Progenitor cell of endocrine pancreas (in vitro differentiated cells): Measurements from ENCODE around the gene TRIM17. TPM values are rescaled to one million over a fixed set of nuclear protein-coding genes. Genes with fewer than 3 reads are reported as not detected.

Source experiments
- DNase-seq: peaks from one replicate; pipeline ENCODE4 v3.0.0; 2021; ENCODE audit warnings: low spot score; ENCODE audit not compliant: unreplicated experiment
- H3K27ac Mint-ChIP-seq: 2 replicates; pipeline ENCODE4 v1.8.0; 2021; ENCODE audit warnings: mild to moderate bottlenecking, moderate library complexity, mixed read lengths
- H3K27me3 Mint-ChIP-seq: 2 replicates; pipeline ENCODE4 v1.8.0; 2021; ENCODE audit warnings: mixed read lengths
- H3K36me3 Mint-ChIP-seq: 2 replicates; pipeline ENCODE4 v1.8.0; 2022; ENCODE audit warnings: mixed read lengths; ENCODE audit not compliant: insufficient read depth
- H3K4me1 Mint-ChIP-seq: 2 replicates; pipeline ENCODE4 v1.8.0; 2021; ENCODE audit warnings: low read depth, mixed read lengths
- H3K4me3 Mint-ChIP-seq: 2 replicates; pipeline ENCODE4 v1.8.0; 2021; ENCODE audit warnings: low read depth, mild to moderate bottlenecking, moderate library complexity, mixed read lengths
- H3K9me3 Mint-ChIP-seq: 2 replicates; pipeline ENCODE4 v1.8.0; 2021; ENCODE audit warnings: low read depth, mixed read lengths
- total RNA-seq: library from RNA; stranded (reverse); gene quantifications from 2 replicates; pipeline ENCODE4 v1.2.1, GENCODE V29; 2021
- TF ChIP-seq, protein P1 (sequence below): fragments of 200-600 bp; sonication (generic); IDR thresholded peaks from one replicate; pipeline ENCODE4 v1.5.0; 2021; ENCODE audit warnings: antibody characterized with exemption, mild to moderate bottlenecking; ENCODE audit not compliant: unreplicated experiment

TRIM17 gene
- total RNA-seq, 1 donor from 2014 or later, result 20.8 TPM

DNA sequence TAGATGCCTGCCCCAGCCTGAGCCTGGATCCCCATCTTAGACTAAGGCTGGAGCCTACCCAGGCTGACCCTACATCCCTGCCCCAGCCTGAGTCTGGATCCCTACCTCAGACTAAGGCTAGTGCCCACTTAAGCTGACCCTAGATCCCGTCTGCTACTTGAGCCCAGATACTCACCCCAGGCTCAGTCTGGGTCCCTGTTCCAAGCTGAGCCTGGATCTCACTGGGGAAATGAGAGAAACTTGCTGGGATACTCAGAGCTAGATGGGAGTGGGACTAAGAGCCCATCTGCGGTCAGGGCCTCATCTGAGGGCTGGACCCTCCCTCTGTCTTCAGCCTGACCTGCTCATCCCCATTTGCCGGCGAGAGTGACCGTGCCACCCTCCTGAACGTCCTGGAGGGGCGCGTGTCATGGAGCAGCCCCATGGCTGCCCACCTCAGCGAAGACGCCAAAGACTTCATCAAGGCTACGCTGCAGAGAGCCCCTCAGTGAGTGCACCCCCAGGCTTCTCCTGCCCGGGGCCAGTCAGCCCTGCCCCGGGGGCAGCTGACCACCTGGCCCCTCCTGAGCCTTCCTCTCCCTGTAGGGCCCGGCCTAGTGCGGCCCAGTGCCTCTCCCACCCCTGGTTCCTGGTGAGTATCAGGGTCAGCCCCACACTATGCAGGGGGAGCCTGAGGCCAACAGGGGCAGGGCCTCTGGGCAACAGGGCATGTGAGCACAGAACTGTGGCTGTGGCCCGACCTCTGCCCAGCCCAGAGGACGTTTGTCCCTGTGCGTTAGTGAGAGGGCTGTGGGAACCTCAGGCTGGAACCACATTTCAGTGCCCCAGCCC is 46.8 kb downstream of the TRIM17 start:
- Mint-ChIP-seq H3K27ac (no peak overlapping the region), H3K36me3 (no peaks in the 10 kb centered on the region), H3K4me3 (no peak overlapping the region), H3K27me3 (no peaks in the 10 kb centered on the region), H3K4me1 (peaks cover 11% of the 10 kb centered on the region), H3K9me3 (no peaks in the 10 kb centered on the region)
- DNase-seq, result no peak
- TF ChIP-seq, protein P1, sequence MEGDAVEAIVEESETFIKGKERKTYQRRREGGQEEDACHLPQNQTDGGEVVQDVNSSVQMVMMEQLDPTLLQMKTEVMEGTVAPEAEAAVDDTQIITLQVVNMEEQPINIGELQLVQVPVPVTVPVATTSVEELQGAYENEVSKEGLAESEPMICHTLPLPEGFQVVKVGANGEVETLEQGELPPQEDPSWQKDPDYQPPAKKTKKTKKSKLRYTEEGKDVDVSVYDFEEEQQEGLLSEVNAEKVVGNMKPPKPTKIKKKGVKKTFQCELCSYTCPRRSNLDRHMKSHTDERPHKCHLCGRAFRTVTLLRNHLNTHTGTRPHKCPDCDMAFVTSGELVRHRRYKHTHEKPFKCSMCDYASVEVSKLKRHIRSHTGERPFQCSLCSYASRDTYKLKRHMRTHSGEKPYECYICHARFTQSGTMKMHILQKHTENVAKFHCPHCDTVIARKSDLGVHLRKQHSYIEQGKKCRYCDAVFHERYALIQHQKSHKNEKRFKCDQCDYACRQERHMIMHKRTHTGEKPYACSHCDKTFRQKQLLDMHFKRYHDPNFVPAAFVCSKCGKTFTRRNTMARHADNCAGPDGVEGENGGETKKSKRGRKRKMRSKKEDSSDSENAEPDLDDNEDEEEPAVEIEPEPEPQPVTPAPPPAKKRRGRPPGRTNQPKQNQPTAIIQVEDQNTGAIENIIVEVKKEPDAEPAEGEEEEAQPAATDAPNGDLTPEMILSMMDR, result no peak

DNA sequence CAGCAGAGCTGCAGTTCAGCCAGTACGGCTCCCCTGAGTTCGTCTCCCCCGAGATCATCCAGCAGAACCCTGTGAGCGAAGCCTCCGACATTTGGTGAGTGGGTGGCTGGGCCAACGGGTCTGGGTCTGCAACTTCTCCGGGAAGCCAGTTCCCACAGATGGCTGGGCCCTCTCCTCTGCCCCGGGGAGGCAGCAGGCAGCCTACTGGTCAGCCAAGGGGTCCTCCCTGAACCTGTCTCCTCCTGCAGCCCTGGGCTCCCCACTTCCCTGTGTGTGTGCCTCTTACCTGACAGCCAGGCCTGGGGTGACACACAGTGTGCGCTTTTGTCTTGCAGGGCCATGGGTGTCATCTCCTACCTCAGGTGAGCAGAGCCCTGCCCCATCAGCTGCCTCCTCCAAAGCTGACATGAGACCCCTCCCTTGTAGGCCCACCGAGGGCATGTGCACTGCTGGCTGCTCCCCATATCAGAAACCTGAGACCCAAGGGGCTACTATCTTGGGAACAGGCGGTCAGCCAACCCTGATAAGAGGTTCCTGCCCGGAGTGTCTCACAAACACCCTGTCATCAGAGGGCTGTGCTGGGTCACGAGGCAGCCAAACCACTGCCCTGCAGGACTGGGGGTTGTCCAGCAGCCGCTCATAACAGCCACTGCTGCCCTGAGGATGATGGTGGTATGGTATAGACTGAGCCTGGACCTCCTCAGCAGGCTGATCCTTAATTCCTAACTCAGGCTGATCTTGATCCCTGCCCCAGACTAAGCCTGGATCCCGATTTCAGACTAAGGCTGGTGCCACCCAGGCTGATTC is 47.7 kb downstream of the TRIM17 start:
- Mint-ChIP-seq H3K27me3 (no peaks in the 10 kb centered on the region), H3K36me3 (no peaks in the 10 kb centered on the region), H3K27ac (peak overlapping the region; percentile 76), H3K4me3 (no peak overlapping the region), H3K9me3 (no peaks in the 10 kb centered on the region), H3K4me1 (peaks cover 11% of the 10 kb centered on the region)
- TF ChIP-seq, protein P1, result no peak
- no peak for DNase-seq

GRCh38 chr1:228367798-228368791 is 48.6 kb downstream of the TRIM17 start:
- no peak overlapping the region for H3K4me3 Mint-ChIP-seq
- H3K27me3 Mint-ChIP-seq, result no peaks in the 10 kb centered on the region
- H3K27ac Mint-ChIP-seq, result no peak overlapping the region
- peak; percentile 33 for DNase-seq
- TF ChIP-seq, protein P1, result no peak
- H3K4me1 Mint-ChIP-seq, result peaks cover 11% of the 10 kb centered on the region
- no peaks in the 10 kb centered on the region for H3K9me3 Mint-ChIP-seq
- no peaks in the 10 kb centered on the region for H3K36me3 Mint-ChIP-seq

DNA sequence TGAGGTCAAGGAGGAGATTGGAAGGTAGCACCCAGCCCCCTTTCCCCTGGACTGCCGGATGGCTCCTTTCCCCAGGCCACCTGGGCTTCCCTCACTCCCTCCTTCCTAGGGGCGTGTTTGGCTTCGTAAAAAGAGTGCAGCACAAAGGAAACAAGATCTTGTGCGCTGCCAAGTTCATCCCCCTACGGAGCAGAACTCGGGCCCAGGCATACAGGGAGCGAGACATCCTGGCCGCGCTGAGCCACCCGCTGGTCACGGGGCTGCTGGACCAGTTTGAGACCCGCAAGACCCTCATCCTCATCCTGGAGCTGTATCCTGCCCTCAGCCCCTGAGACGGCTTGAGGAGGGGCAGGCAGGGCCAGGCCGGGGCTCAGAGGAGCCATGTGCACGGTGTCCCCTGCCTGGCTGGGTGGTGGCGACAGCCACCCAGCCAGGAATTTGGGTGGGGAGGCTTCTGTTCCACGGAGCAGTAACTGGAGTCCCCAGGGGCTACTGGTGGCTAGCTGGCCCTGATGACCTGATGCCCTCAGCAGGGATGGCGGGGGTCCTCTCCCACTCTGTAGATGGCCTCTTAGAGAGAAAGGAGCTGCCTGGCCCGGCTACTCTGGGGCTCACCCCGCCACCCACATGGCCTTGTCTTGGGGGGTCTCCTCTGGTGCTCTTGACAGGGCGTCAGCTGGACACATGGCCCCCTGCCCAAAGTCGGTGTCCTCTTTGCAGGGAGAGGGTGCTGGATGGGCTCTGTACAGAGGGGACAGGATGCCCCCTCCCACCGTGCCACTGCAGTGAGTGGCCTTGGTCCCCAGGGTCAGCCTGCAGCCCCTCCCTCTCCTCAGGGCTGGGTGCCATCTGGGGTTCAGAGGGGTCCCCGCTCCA is 49.6 kb downstream of the TRIM17 start:
- no peaks in the 10 kb centered on the region for H3K9me3 Mint-ChIP-seq
- H3K27me3 Mint-ChIP-seq, result no peaks in the 10 kb centered on the region
- H3K27ac Mint-ChIP-seq, result no peak overlapping the region
- DNase-seq, result no peak
- H3K4me1 Mint-ChIP-seq, result peaks cover 11% of the 10 kb centered on the region
- TF ChIP-seq, protein P1, result no peak
- H3K36me3 Mint-ChIP-seq, result no peaks in the 10 kb centered on the region
- no peak overlapping the region for H3K4me3 Mint-ChIP-seq
